ENCODE results near the gene CGNL1. TPM values are rescaled to one million over a fixed set of nuclear protein-coding genes. Genes with fewer than 3 reads are reported as not detected.

CGNL1 gene
- polyA plus RNA-seq, 2 of the 4 experiments (the other 2 are of a cell fraction): 1.4 to 1.8 TPM

DNA sequence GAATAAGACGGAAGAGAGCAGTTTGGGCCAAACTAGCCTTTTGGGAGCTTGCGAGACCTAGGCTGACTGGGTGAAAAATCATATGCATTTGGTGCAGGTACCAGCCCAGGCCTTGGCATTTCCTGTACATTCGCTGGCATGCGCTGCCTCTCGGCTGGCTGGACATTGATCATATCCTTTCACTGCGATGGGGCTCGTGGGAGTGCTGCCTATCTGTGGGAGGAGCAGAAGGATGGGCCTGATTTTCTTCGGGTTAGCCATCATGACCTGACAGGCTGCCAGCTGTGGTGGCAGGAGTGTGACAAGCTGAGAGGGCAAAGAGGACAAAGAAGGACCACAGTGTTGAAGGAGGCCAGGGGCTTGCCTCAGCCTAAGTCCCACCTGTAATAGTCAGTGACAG is 14.3 kb downstream of the CGNL1 start (continued):
- no peak for TF ChIP-seq HEYL (CRISPR knock-in tag; IDR thresholded peaks at IDR 0.05)

DNA sequence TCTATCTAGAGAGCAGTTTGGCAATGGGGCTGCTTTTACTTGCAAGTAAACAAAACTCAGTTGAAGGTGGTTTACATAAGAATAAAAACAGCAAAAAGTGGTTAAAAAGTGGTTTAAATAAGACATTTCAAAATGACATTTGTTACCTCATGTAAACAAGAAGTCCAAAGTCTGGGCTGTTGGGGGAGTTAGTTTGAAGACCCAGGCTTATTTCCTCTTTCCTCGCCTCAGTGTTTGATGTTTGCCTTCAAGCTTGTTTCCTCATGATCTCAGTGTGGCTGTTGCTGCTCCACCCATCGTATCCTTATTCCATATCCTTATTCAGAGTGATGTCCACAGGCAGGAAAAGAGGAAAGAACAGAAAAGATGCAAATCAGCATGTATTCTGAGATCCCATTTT is 15.2 kb downstream of the CGNL1 start:
- FAIRE-seq (peak; percentile 56), ATAC-seq (no peak)

DNA sequence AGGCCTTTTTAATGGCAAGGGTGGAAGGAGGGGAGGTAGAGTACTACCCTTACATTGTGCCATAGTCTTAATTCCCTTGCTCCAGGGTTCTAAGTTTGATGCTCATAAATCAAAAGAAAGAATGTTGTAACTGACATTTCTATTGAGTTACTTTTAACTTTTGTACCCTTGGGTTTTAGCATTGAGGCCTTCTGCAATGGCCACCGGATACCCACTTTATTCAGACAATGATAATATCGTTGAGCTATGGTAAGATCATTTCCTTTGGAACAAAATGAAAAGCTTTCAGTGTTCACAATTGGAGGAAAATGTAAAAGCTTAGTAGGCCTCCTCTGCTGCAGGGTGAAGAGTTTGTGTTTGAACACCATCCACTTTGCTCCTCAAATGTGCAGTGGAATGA is 16.8 kb downstream of the CGNL1 start:
- WGBS (ENCODE audit: missing lambda C conversion rate): 86% methylated on average over 2 of the region's 2 CpGs
- TF ChIP-seq TP53 (CRISPR knock-in tag; IDR thresholded peaks at IDR 0.05): no peak
- TF ChIP-seq, protein P1, sequence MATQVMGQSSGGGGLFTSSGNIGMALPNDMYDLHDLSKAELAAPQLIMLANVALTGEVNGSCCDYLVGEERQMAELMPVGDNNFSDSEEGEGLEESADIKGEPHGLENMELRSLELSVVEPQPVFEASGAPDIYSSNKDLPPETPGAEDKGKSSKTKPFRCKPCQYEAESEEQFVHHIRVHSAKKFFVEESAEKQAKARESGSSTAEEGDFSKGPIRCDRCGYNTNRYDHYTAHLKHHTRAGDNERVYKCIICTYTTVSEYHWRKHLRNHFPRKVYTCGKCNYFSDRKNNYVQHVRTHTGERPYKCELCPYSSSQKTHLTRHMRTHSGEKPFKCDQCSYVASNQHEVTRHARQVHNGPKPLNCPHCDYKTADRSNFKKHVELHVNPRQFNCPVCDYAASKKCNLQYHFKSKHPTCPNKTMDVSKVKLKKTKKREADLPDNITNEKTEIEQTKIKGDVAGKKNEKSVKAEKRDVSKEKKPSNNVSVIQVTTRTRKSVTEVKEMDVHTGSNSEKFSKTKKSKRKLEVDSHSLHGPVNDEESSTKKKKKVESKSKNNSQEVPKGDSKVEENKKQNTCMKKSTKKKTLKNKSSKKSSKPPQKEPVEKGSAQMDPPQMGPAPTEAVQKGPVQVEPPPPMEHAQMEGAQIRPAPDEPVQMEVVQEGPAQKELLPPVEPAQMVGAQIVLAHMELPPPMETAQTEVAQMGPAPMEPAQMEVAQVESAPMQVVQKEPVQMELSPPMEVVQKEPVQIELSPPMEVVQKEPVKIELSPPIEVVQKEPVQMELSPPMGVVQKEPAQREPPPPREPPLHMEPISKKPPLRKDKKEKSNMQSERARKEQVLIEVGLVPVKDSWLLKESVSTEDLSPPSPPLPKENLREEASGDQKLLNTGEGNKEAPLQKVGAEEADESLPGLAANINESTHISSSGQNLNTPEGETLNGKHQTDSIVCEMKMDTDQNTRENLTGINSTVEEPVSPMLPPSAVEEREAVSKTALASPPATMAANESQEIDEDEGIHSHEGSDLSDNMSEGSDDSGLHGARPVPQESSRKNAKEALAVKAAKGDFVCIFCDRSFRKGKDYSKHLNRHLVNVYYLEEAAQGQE (IDR thresholded peaks at IDR 0.05): no peak
- no peak for TF ChIP-seq FOSL2 (IDR thresholded peaks at IDR 0.05)
- TF ChIP-seq FOSL2 (CRISPR knock-in tag; IDR thresholded peaks at IDR 0.05): no peak
- no peak for TF ChIP-seq GATA3 (IDR thresholded peaks at IDR 0.05; ENCODE audit: borderline replicate concordance)
- no peak for TF ChIP-seq JUNB (IDR thresholded peaks at IDR 0.05)
- TF ChIP-seq, protein P2, sequence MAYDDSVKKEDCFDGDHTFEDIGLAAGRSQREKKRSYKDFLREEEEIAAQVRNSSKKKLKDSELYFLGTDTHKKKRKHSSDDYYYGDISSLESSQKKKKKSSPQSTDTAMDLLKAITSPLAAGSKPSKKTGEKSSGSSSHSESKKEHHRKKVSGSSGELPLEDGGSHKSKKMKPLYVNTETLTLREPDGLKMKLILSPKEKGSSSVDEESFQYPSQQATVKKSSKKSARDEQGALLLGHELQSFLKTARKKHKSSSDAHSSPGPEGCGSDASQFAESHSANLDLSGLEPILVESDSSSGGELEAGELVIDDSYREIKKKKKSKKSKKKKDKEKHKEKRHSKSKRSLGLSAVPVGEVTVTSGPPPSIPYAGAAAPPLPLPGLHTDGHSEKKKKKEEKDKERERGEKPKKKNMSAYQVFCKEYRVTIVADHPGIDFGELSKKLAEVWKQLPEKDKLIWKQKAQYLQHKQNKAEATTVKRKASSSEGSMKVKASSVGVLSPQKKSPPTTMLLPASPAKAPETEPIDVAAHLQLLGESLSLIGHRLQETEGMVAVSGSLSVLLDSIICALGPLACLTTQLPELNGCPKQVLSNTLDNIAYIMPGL (CRISPR knock-in tag; IDR thresholded peaks at IDR 0.05; ENCODE audit: borderline replicate concordance): no peak
- no peak for TF ChIP-seq EP300 (IDR thresholded peaks at IDR 0.05)
- TF ChIP-seq EHF (CRISPR knock-in tag; IDR thresholded peaks at IDR 0.05): no peak
- no peak for TF ChIP-seq JUN (IDR thresholded peaks at IDR 0.05)
- TF ChIP-seq CHD4 (IDR thresholded peaks at IDR 0.05; ENCODE audit: borderline replicate concordance): no peak
- no peak for TF ChIP-seq TFCP2L1 (CRISPR knock-in tag; IDR thresholded peaks at IDR 0.05)
- TF ChIP-seq HOXB5 (CRISPR knock-in tag; IDR thresholded peaks at IDR 0.05): no peak
- TF ChIP-seq, protein P3, sequence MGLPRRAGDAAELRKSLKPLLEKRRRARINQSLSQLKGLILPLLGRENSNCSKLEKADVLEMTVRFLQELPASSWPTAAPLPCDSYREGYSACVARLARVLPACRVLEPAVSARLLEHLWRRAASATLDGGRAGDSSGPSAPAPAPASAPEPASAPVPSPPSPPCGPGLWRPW (IDR thresholded peaks at IDR 0.05): no peak
- TF ChIP-seq, protein P4, sequence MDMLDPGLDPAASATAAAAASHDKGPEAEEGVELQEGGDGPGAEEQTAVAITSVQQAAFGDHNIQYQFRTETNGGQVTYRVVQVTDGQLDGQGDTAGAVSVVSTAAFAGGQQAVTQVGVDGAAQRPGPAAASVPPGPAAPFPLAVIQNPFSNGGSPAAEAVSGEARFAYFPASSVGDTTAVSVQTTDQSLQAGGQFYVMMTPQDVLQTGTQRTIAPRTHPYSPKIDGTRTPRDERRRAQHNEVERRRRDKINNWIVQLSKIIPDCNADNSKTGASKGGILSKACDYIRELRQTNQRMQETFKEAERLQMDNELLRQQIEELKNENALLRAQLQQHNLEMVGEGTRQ (IDR thresholded peaks at IDR 0.05): no peak
- no peak for TF ChIP-seq CBX8 (IDR thresholded peaks at IDR 0.05)
- TF ChIP-seq ZFP36 (IDR thresholded peaks at IDR 0.05; ENCODE audit: borderline replicate concordance, partially characterized antibody): no peak
- no peak for TF ChIP-seq CHD2 (IDR thresholded peaks at IDR 0.05; ENCODE audit: low read length, partially characterized antibody)
- CTCF ChIA-PET: interaction anchor here (0.9 to 1.5 kb wide), 4 partner anchors 19 to 69 kb away, joined by 3 to 4 read pairs (median 4); no protein-coding TSS in a partner anchor

More for the DNA sequence above, 15.2 kb downstream of the CGNL1 start:
- Histone ChIP-seq H3K27ac (no peak overlapping the region), H3K4me3 (no peak overlapping the region), H3K9me3 (no peaks in the 10 kb centered on the region), H3K4me2 (no peak overlapping the region), H3K4me1 (no peaks in the 10 kb centered on the region)
- WGBS (ENCODE audit: missing lambda C conversion rate): 75% methylated on average over 2 of the region's 2 CpGs
- DNase-seq (ENCODE audit: low read depth in 1 of 2, low spot score in 1 of 2): no peak
- TF ChIP-seq JUNB (IDR thresholded peaks at IDR 0.05) (no peak), MYC (IDR thresholded peaks at IDR 0.05; ENCODE audit: borderline replicate concordance, low read length) (no peak), HDAC2 (IDR thresholded peaks at IDR 0.05) (no peak), POLR2A (IDR thresholded peaks at IDR 0.05; ENCODE audit: low read length) (no peak)
- TF ChIP-seq, protein P4 (IDR thresholded peaks at IDR 0.05): no peak
- ChIA-PET POLR2A (no interaction called here), CTCF (interaction anchor here (0.6 to 1.3 kb wide), 4 partner anchors 14 to 151 kb away, joined by 3 to 4 read pairs (median 3); no protein-coding TSS in a partner anchor)

More for the DNA sequence above, 16.8 kb downstream of the CGNL1 start:
- no peaks in the 10 kb centered on the region for H3K9me3 ChIP-seq
- ATAC-seq (no peak), DNase-seq (ENCODE audit: low read depth in 1 of 2, low spot score in 1 of 2) (no peak), FAIRE-seq (no peak)
- no peak overlapping the region for H3K27ac ChIP-seq
- H3K4me1 ChIP-seq: no peaks in the 10 kb centered on the region
- H3K4me3 ChIP-seq: no peak overlapping the region
- H3K4me2 ChIP-seq: no peak overlapping the region
- POLR2A ChIA-PET: no interaction called here
